GM04504 (cell line): ENCODE measurements around the gene SMOC2.
"Not testable (repeated sequence)": the region's sequence is repeated elsewhere in the genome, so short reads cannot be mapped to it uniquely, and the experiment has no call there.

Experiments
- DNase-seq: peaks from one replicate; pipeline ENCODE4 v3.0.0-alpha.2; 2012; ENCODE audit warnings: low read depth

SMOC2 gene

GRCh38 chr6:168517742-168518347, 76.9 kb downstream of the SMOC2 start:
- DNase-seq: no peak

DNA sequence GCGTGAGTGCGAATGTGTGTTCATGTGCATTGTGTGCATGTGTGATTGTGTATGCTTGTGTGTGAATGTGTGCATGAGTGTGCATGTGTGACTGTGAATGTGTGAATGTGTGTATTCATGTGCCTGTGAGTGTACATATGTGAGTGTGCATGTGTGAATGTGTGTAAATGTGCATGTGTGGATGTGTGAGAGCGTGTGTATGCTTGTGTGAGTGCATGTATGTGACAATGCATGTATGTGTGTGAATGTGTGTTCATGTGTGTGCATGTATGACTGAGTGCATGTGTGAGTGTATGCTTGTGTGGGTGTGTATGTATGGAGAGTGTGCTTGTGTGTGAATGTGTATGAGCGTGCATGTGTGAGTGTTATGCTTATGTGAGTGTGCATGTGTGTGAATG, 77.4 kb downstream of the SMOC2 start:
- no peak for DNase-seq

GRCh38 chr6:168518867-168519266, 77.9 kb downstream of the SMOC2 start:
- DNase-seq: no peak

- no peak for DNase-seq
Measured at GRCh38 chr6:168520233-168520632, 79.2 kb downstream of the SMOC2 start.

- DNase-seq: no peak
Measured at GRCh38 chr6:168524571-168525001, 83.6 kb downstream of the SMOC2 start.

- DNase-seq: no peak
Measured at GRCh38 chr6:168525114-168525513, 84.1 kb downstream of the SMOC2 start.

DNA sequence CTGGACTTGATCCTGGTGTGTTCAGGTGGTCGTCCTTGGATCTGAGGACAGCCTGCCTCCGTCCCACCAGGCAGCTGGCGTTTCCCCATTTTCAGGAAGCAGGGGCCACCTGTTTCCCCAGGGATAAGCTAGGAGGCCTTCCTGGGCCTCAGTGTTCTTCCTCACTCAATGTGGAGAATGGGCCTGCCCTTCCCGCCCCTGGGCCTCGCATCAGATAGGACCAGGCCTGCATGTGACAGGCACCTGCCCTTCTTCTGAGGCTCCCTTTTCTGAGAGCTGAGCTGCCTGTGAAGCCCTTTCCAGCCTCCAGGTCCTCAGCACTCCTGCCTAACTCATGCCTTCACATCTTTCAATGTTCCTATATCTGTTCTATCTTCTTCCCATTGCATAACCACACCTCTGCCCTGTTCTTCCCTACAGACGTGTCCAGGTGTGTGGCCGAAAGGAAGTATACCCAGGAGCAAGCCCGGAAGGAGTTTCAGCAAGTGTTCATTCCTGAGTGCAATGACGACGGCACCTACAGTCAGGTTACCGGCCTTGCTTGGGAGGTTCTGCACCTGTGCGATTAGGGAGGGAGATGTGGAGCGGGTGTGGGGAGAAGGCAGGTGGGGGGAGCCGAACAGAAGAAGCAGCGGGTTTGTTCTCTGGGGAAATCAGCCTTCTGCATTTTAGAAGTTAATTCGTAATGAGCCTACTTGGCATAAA, 85.1 kb downstream of the SMOC2 start:
- no peak for DNase-seq

- DNase-seq: no peak
Measured at GRCh38 chr6:168526841-168527281, 85.9 kb downstream of the SMOC2 start.

- no peak for DNase-seq
Measured at GRCh38 chr6:168527451-168528210, 86.6 kb downstream of the SMOC2 start.

DNA sequence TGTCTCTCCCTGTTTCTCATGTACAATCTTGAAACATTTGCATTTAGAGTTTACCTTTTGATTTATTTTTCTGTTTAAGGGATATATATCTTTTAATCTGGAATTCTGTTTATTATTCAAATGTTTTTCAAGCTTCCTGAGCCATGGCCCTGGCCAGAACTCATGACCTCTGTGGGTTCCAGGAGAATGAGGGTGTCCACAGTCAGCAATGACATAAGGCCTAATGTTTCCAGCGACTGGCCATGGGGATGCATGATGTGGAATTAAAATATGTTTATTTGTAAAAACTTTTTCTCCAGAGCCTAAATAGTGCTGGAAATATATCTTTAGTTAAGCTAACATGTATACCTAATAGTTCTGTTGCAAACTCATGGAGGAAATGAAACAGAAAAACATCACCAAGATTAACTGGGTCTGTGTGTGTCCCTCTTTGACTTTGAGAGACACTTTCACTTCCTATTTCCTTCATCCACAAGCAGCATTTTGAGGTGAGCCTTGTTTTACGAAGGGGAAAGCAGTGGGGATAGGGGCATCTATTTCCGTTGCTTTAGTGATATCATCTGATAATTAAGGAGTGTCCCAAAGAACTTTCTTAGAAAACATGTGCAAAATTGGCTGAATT, 87.6 kb downstream of the SMOC2 start:
- DNase-seq: no peak

GRCh38 chr6:168529214-168529613, 88.2 kb downstream of the SMOC2 start:
- no peak for DNase-seq

- DNase-seq: no peak
Measured at GRCh38 chr6:168530653-168531071, 89.7 kb downstream of the SMOC2 start.

DNA sequence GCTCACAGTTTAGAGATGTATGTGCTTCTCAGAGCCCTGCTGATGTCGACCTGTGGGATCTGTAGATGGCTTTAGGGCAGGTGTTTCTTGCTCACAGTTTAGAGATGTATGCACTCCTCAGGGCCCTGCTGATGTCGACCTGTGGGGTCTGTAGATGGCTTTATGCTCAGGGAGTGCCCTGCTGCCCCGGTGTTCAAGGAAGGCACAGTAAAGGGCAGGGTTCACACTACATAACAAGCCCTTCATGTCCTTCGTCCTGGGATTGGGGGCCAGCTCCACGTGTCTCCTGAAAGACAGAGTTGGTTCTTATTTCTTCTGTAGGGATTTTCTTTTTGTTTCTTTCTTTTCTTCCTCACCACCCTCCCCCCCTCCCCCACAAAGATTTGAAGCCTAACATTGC, 91.1 kb downstream of the SMOC2 start:
- no peak for DNase-seq

DNA sequence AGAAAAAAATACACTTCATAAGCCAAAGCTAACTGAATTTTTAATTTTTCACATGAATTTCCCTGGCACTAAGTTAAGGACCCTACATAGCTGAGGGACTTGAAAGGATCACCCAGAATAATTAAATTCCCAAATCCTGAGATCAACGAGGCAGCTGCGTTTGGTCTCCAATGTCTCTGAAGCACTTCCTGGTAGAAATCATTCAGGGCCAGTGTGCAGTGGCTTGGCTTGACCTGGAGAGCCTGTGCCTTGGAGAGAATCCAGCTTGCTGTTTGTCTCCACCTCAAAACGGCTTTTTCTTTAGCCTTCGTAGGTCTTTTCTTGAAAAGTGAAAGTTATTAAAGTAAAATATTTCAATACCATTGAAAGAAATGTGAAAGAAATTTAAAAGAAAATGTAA, 92.4 kb downstream of the SMOC2 start:
- no peak for DNase-seq

DNA sequence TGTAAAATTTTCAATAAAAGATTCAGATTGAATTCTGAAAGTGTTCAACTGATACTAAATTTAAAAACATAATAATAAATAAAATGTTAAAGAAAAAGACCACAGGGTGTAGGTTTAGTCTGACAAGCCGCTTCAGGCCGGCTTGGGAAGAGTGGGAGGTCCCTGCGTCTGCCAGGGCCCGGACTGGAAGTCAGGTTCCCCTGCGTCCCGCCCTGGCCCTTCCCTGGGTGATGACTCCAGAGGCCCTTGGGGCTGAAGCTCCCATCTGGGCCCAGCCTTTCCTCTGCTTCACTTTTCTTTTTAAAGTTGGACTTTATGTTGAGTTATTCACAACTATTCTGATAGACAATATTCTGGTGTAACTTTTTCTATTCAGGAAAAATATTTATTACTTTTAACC, 93.3 kb downstream of the SMOC2 start:
- DNase-seq: no peak

DNA sequence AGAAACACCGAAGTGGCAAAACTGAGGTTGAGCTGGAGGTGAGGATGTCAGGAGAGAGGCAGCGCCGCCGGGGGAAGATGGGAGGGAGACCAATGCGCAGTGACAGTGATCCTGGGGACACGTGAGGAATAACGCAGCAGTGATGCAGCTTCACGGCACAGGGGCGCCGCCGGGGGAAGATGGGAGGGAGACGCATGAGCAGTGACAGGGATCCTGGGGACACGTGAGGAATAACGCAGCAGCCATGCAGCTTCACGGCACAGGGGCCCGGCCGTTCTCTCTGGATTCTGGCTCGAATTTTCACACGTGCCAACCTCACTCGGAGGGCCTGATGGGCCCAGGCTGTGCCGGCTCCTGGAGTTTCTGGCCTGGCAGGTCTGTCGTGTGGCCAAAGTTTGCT, 94.7 kb downstream of the SMOC2 start:
- DNase-seq: no peak

DNA sequence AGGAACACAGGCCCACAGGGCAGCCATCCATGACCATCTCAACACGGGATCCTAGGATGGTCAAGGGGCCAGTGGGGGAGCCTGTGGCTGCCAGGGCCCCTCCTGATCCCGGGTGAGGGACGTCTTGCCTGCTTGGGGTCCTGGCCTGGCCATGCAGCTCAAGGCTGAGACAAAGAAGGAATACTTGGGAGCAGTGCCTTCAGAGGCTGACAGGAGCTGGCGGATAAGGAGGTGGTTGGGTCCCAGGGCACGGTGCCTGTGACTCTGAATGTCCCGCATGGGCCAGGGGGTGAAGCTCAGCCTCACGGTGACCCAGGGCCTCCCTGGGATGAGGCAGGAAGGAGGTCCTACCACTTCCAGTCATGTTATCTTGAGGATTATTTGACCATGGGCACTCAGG, 95.2 kb downstream of the SMOC2 start:
- DNase-seq: no peak

- DNase-seq: no peak
Measured at GRCh38 chr6:168536665-168537539, 95.9 kb downstream of the SMOC2 start.

DNA sequence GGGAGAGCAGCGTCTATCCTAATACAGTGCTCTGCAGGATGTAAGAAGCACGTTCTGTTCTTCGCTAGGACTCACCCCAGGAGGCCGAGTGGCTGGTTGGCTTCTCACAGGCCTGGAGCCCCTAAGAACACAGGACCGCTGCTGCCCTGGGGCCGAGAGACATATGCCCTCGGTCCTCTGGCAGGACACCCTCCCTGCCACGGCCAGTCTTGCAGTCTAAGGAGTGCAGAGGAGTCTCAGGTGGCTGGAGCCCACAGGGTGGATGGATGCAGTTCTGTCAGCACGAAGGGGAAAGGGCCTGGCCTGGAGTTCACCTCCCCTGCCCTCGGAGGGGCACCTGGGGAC, 96.5 kb downstream of the SMOC2 start:
- no peak for DNase-seq

- DNase-seq: not testable (repeated sequence)
Measured at GRCh38 chr6:168538188-168538891, 97.4 kb downstream of the SMOC2 start.
